Karpas-422 (cell line): ENCODE measurements around the gene PGS1. TPM values are rescaled to one million over a fixed set of nuclear protein-coding genes. Genes with fewer than 3 reads are reported as not detected.

Experiments used
- DNase-seq: peaks from one replicate; pipeline ENCODE4 v3.0.0-alpha.2; 2015
- H2AFZ ChIP-seq: fragments of 200-600 bp; sonication (generic); 2 replicates; pipeline ENCODE4 v1.6.1; 2014; ENCODE audit warnings: antibody characterized with exemption, low read length, mixed read lengths
- H3K27ac ChIP-seq: fragments of 200-600 bp; sonication (generic); 2 replicates; pipeline ENCODE4 v1.5.1; 2014; ENCODE audit warnings: mild to moderate bottlenecking, low read length, moderate library complexity
- H3K27me3 ChIP-seq: fragments of 200-600 bp; sonication (generic); 2 replicates; pipeline ENCODE4 v1.6.1; 2014; ENCODE audit warnings: low read length, mixed read lengths
- H3K36me3 ChIP-seq: fragments of 200-600 bp; sonication (generic); 2 replicates; pipeline ENCODE4 v1.6.1; 2014; ENCODE audit warnings: low read length, mixed read lengths; ENCODE audit not compliant: insufficient read depth
- H3K4me1 ChIP-seq: fragments of 200-600 bp; sonication (generic); 2 replicates; pipeline ENCODE4 v1.6.1; 2014; ENCODE audit warnings: mild to moderate bottlenecking, low read length, mixed read lengths
- H3K4me2 ChIP-seq: fragments of 200-600 bp; sonication (generic); 2 replicates; pipeline ENCODE4 v1.6.1; 2014; ENCODE audit warnings: low read length, low read depth, mild to moderate bottlenecking; ENCODE audit not compliant: poor library complexity, severe bottlenecking
- H3K4me3 ChIP-seq: fragments of 200-600 bp; sonication (generic); 2 replicates; pipeline ENCODE4 v1.5.1; 2014; ENCODE audit warnings: mild to moderate bottlenecking, antibody characterized with exemption, low read length, mixed read lengths
- H3K79me2 ChIP-seq: fragments of 200-600 bp; sonication (generic); 2 replicates; pipeline ENCODE4 v1.6.1; 2014; ENCODE audit warnings: mild to moderate bottlenecking, low read length, mixed read lengths
- H3K9ac ChIP-seq: fragments of 200-600 bp; sonication (generic); 2 replicates; pipeline ENCODE4 v1.6.0; 2014; ENCODE audit warnings: low read length
- H3K9me2 ChIP-seq: fragments of 200-600 bp; sonication (generic), shearing (Covaris generic); replicated peaks from 2 replicates; pipeline ENCODE4 v1.6.0; 2014; ENCODE audit warnings: mild to moderate bottlenecking, low read length, moderate library complexity; ENCODE audit not compliant: insufficient read depth
- H3K9me3 ChIP-seq: fragments of 300-700, 200-600 bp; sonication (generic); 2 replicates; pipeline ENCODE4 v1.6.1; 2014; ENCODE audit warnings: low read length, mixed read lengths
- H4K20me1 ChIP-seq: fragments of 200-600 bp; sonication (generic); 2 replicates; pipeline ENCODE4 v1.6.1; 2014; ENCODE audit warnings: mild to moderate bottlenecking, antibody characterized with exemption, low read length, low read depth; ENCODE audit not compliant: insufficient read depth
- total RNA-seq: library from RNA; depleted of rRNA; stranded (reverse); fragments of >200 nt; shearing (Covaris generic); gene quantifications from 2 replicates; pipeline ENCODE4 v1.2.3, GENCODE V29; 2014; ENCODE audit warnings: low replicate concordance

The PGS1 gene
- total RNA-seq, 1 experiment from 2014 or later: 15.9 TPM

- Histone ChIP-seq H3K79me2 (no peaks in the 10 kb centered on the region), H2AFZ (no peak overlapping the region), H3K27ac (no peak overlapping the region), H3K36me3 (no peaks in the 10 kb centered on the region), H3K9ac (no peak overlapping the region), H4K20me1 (no peaks in the 10 kb centered on the region; the same call in 1 of the 2 replicates), H3K27me3 (no peaks in the 10 kb centered on the region), H3K4me1 (peaks cover 14% of the 10 kb centered on the region), H3K4me3 (no peak overlapping the region), H3K9me3 (no peaks in the 10 kb centered on the region), H3K9me2 (no peaks in the 10 kb centered on the region), H3K4me2 (no peak overlapping the region)
- no peak for DNase-seq
Measured at GRCh38 chr17:78345172-78345571, 33.3 kb upstream of the PGS1 start.

GRCh38 chr17:78345791-78346494 is 32.5 kb upstream of the PGS1 start:
- H3K9me2 ChIP-seq: no peaks in the 10 kb centered on the region
- H2AFZ ChIP-seq: no peak overlapping the region
- H3K9ac ChIP-seq: no peak overlapping the region
- DNase-seq: no peak
- no peaks in the 10 kb centered on the region for H3K27me3 ChIP-seq
- H3K4me2 ChIP-seq: no peak overlapping the region
- H4K20me1 ChIP-seq: no peaks in the 10 kb centered on the region; the same call in 1 of the 2 replicates
- no peaks in the 10 kb centered on the region for H3K9me3 ChIP-seq
- H3K4me1 ChIP-seq: peaks cover 12% of the 10 kb centered on the region
- no peak overlapping the region for H3K27ac ChIP-seq
- no peaks in the 10 kb centered on the region for H3K79me2 ChIP-seq
- H3K36me3 ChIP-seq: no peaks in the 10 kb centered on the region
- H3K4me3 ChIP-seq: no peak overlapping the region

DNA sequence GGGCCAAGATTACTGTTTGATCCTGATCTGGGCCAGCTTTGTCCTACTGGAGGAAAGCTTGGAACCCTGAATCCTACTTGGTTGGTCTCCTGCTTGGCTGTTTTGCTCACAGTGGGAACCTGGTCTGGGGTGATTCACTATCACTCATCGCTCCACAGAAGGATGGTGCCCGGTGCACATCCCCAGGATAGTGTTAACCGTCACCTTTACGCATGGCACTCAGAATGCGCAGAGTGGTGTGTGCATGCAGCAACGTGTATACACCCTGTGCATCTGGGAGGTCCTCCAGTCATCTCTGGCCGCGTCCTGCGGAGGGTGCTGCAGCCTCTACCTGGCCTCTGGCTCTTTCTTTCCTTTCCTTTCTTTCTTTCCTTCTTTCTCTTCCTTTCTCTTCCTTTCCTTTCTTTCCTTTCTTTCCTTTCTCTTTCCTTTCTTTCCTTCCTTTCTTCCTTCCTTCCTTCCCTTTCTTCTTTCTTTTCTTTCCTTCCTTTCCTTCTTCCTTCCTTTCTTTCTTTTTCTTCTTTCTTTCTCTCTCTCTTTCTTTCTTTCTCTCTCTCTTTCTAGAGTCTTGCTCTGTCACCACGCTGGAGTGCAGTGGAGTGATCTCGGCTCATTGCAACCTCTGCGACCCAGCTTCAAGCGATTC is 31.7 kb upstream of the PGS1 start:
- no peak overlapping the region for H2AFZ ChIP-seq
- H3K27me3 ChIP-seq: no peaks in the 10 kb centered on the region
- H3K4me2 ChIP-seq: no peak overlapping the region
- H3K79me2 ChIP-seq: no peaks in the 10 kb centered on the region
- no peaks in the 10 kb centered on the region for H3K36me3 ChIP-seq
- H3K27ac ChIP-seq: no peak overlapping the region
- no peak for DNase-seq
- H3K4me1 ChIP-seq: peaks cover 12% of the 10 kb centered on the region
- no peaks in the 10 kb centered on the region; the same call in 1 of the 2 replicates for H4K20me1 ChIP-seq
- H3K9me3 ChIP-seq: no peaks in the 10 kb centered on the region
- no peaks in the 10 kb centered on the region for H3K9me2 ChIP-seq
- H3K9ac ChIP-seq: no peak overlapping the region
- H3K4me3 ChIP-seq: no peak overlapping the region

DNA sequence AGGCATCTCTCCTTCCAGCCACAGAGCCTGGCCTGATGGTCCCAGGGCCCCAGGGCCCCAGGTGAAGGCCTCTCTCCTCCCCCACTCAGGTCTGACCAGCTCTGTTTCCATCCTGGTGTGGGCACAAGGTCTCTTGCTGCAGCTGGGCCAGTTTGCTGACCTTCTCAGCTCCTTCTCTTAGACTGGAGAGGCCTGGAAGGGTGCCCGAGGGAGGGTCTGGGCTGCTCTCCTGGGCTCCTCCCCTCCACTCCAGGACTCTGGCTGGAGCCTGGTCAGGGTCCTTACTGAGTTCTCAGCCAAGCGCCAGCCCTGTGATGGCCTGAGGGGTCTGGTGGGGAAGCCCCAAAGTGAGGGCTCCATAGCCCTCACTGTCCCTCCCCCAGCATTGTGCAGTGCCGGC is 31.0 kb upstream of the PGS1 start:
- H3K36me3 ChIP-seq: no peaks in the 10 kb centered on the region
- H3K4me1 ChIP-seq: peaks cover 14% of the 10 kb centered on the region
- H3K27me3 ChIP-seq: no peaks in the 10 kb centered on the region
- no peak overlapping the region for H2AFZ ChIP-seq
- H3K9me3 ChIP-seq: no peaks in the 10 kb centered on the region
- H3K4me2 ChIP-seq: no peak overlapping the region
- peaks cover 2% of the 10 kb centered on the region; the same call in 1 of the 2 replicates for H4K20me1 ChIP-seq
- no peaks in the 10 kb centered on the region for H3K9me2 ChIP-seq
- no peak for DNase-seq
- no peak overlapping the region for H3K9ac ChIP-seq
- H3K4me3 ChIP-seq: no peak overlapping the region
- no peaks in the 10 kb centered on the region for H3K79me2 ChIP-seq
- H3K27ac ChIP-seq: no peak overlapping the region

DNA sequence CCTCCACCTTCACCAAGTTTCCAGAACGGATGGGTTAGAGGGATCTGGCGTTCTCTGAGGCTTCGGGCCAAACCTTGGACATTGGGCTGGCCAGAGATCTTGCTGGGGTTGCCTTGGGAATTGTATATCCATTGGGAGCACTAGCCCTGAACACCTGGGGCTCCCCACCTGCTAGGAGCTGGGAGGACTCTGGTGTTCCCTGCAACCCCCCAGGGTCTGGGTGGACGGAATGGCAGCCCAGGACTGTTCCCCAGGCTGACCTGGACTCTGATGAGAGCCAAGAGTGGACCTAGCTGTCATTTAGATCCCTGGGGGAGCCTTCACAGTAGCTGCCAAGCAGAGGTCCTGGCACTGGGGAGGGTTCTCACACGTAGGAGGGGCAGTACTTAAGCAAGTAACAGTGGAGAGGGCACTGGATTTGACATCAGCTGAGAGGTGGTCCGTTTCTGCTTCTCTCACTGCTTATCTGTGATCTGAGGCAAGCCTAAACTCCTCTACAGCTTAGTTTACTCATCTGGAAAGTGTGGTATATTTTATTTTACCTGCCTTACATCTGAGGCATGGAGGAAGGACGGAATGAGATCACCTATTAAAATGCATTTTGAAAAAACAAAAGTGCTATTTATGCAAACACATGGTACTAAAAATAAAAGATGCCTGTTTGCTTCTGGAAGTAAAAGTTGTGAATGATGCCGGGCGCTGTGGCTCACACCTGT is 30.2 kb upstream of the PGS1 start:
- no peaks in the 10 kb centered on the region for H3K27me3 ChIP-seq
- H3K79me2 ChIP-seq: no peaks in the 10 kb centered on the region
- no peak for DNase-seq
- no peak overlapping the region for H3K27ac ChIP-seq
- H3K9ac ChIP-seq: no peak overlapping the region
- no peak overlapping the region for H3K4me3 ChIP-seq
- no peaks in the 10 kb centered on the region for H3K9me3 ChIP-seq
- H2AFZ ChIP-seq: no peak overlapping the region
- peaks cover 14% of the 10 kb centered on the region for H3K4me1 ChIP-seq
- no peaks in the 10 kb centered on the region for H3K36me3 ChIP-seq
- no peaks in the 10 kb centered on the region for H3K9me2 ChIP-seq
- no peak overlapping the region for H3K4me2 ChIP-seq
- H4K20me1 ChIP-seq: peaks cover 4% of the 10 kb centered on the region; the same call in 1 of the 2 replicates

GRCh38 chr17:78349891-78350642 is 28.4 kb upstream of the PGS1 start:
- DNase-seq: no peak
- Histone ChIP-seq H3K9me3 (no peaks in the 10 kb centered on the region), H3K4me3 (no peak overlapping the region), H3K4me1 (peaks cover 11% of the 10 kb centered on the region), H3K27me3 (no peaks in the 10 kb centered on the region), H3K27ac (no peak overlapping the region), H3K36me3 (no peaks in the 10 kb centered on the region), H3K4me2 (no peak overlapping the region), H3K79me2 (no peaks in the 10 kb centered on the region), H3K9ac (no peak overlapping the region), H3K9me2 (no peaks in the 10 kb centered on the region), H2AFZ (no peak overlapping the region), H4K20me1 (peaks cover 8% of the 10 kb centered on the region; the same call in 1 of the 2 replicates)

- no peak overlapping the region for H3K27ac ChIP-seq
- no peaks in the 10 kb centered on the region for H3K9me3 ChIP-seq
- no peaks in the 10 kb centered on the region for H3K36me3 ChIP-seq
- H4K20me1 ChIP-seq: peaks cover 8% of the 10 kb centered on the region; the same call in 1 of the 2 replicates
- H3K4me1 ChIP-seq: peaks cover 21% of the 10 kb centered on the region
- no peaks in the 10 kb centered on the region for H3K79me2 ChIP-seq
- no peaks in the 10 kb centered on the region for H3K27me3 ChIP-seq
- no peak overlapping the region for H3K9ac ChIP-seq
- no peak overlapping the region for H2AFZ ChIP-seq
- H3K4me2 ChIP-seq: no peak overlapping the region
- H3K4me3 ChIP-seq: no peak overlapping the region
- DNase-seq: no peak
- H3K9me2 ChIP-seq: no peaks in the 10 kb centered on the region
Measured at GRCh38 chr17:78351449-78352006, 26.9 kb upstream of the PGS1 start.
